K562 (cell line): ENCODE measurements around the gene RIOX2. TPM values are rescaled to one million over a fixed set of nuclear protein-coding genes. Genes with fewer than 3 reads are reported as not detected.

ENCODE experiments used
- ATAC-seq: fragments of 200-7000 bp; cut with Tn5 transposase; 3 replicates; pipeline ENCODE4 v1.9.1; 2020; ENCODE audit warnings: moderate library complexity
- BruUV-seq: library from RNA; stranded (reverse); fragments of 400-500 nt; replicated peaks from 2 replicates; lab custom pipeline; 2021; lab: Mats Ljungman, UMichigan
- CTCF ChIA-PET: fragments of 300-600 bp; formaldehyde crosslinking; extraction: SDS; loops from one replicate; lab custom pipeline; 2021; ENCODE audit warnings: low intra/inter-chr PET ratio; lab: Yijun Ruan, JAX
- POLR2A ChIA-PET: fragments of 300-600, 350-650 bp; sonication (Branson Sonifier 250); formaldehyde crosslinking; extraction: SDS; loops from one replicate; lab custom pipeline; 2021; ENCODE audit warnings: antibody characterized with exemption, inconsistent platforms; lab: Yijun Ruan, JAX
- DNase-seq, 4 experiments: peaks; one replicate each; pipeline versions ENCODE4 v3.0.0 to v3.0.0-alpha.2; 2011 to 2018; ENCODE audit warnings: low spot score in 3 of 4, mixed read lengths in 3 of 4; ENCODE audit errors: extremely low read depth in 1 of 4
- FAIRE-seq: peaks from 2 replicates; lab custom pipeline; 2011; peaks lifted over from hg19 to GRCh38; lab: Jason Lieb, UNC
- H2AFZ ChIP-seq: 2 replicates; pipeline ENCODE4 v1.6.0; 2011; ENCODE audit warnings: low read depth, low read length, control low read depth, inconsistent platforms
- H3K27ac ChIP-seq: fragments of 200-600 bp; 3 replicates; pipeline ENCODE4 v1.8.0; 2011; ENCODE audit warnings: low read depth, mild to moderate bottlenecking, control low read depth, inconsistent platforms, low read length, moderate library complexity, mixed read lengths; ENCODE audit errors: extremely low read depth
- H3K27me3 ChIP-seq, 2 experiments: fragments of 300-600 bp in 1 of 2; 2 replicates in 1 of 2; 3 replicates in 1 of 2; pipeline versions ENCODE4 v1.6.0 to v1.8.0; 2011; ENCODE audit warnings: inconsistent platforms in 2 of 2, low read length in 2 of 2, mild to moderate bottlenecking in 1 of 2, mixed read lengths in 1 of 2, moderate library complexity in 1 of 2; ENCODE audit not compliant: control insufficient read depth in 2 of 2, insufficient read depth in 2 of 2
- H3K36me3 ChIP-seq: fragments of 300-600 bp; 3 replicates; pipeline ENCODE4 v1.8.0; 2011; ENCODE audit warnings: mild to moderate bottlenecking, low read length, inconsistent platforms; ENCODE audit not compliant: control insufficient read depth, insufficient read depth
- H3K4me1 ChIP-seq, 2 experiments: fragments of 200-600 bp in 1 of 2; replicated peaks in 1 of 2; 2 replicates in 1 of 2; 3 replicates in 1 of 2; pipeline versions ENCODE4 v1.5.1 to v1.8.0; 2011; ENCODE audit warnings: inconsistent platforms in 2 of 2, low read length in 2 of 2, mild to moderate bottlenecking in 1 of 2, mixed read lengths in 1 of 2, moderate library complexity in 1 of 2; ENCODE audit not compliant: control insufficient read depth in 2 of 2, insufficient read depth in 2 of 2
- H3K4me2 ChIP-seq: 2 replicates; pipeline ENCODE4 v1.6.1; 2011; ENCODE audit warnings: low read length, control low read depth, inconsistent platforms, mixed read lengths; ENCODE audit not compliant: insufficient read depth
- H3K4me3 ChIP-seq: fragments of 200-600 bp; sonication (generic), shearing (Covaris generic); 2 replicates; pipeline ENCODE4 v1.5.1; 2016; ENCODE audit warnings: control low read depth, inconsistent platforms
- H3K79me2 ChIP-seq: fragments of 200-600 bp; 3 replicates; pipeline ENCODE4 v1.8.0; 2011; ENCODE audit warnings: low read length, inconsistent platforms; ENCODE audit not compliant: control insufficient read depth, insufficient read depth
- H3K9ac ChIP-seq, 2 experiments: 2 replicates each; pipeline versions ENCODE4 v1.6.0 to v1.6.1; 2011; ENCODE audit warnings: low read depth in 2 of 2, low read length in 2 of 2, control low read depth in 1 of 2, inconsistent platforms in 1 of 2, mild to moderate bottlenecking in 1 of 2, mixed read lengths in 1 of 2; ENCODE audit not compliant: insufficient read depth in 1 of 2
- H3K9me1 ChIP-seq: one replicate; pipeline ENCODE4 v1.6.0; 2011; ENCODE audit warnings: inconsistent platforms, mild to moderate bottlenecking, low read length, moderate library complexity; ENCODE audit not compliant: control insufficient read depth, insufficient read depth
- H3K9me3 ChIP-seq: replicated peaks from 2 replicates; pipeline ENCODE4 v1.5.1; 2011; ENCODE audit warnings: low read depth, low read length, inconsistent platforms; ENCODE audit not compliant: control insufficient read depth, insufficient read depth
- H4K20me1 ChIP-seq: replicated peaks from 2 replicates; pipeline ENCODE4 v1.6.1; 2011; ENCODE audit warnings: low read length, inconsistent platforms, mixed read lengths; ENCODE audit not compliant: control insufficient read depth, insufficient read depth
- CHD2 ChIP-seq: IDR thresholded peaks from 2 replicates; pipeline ENCODE4 v1.6.1; 2011; ENCODE audit warnings: low read depth, low read length
- EHMT2 ChIP-seq: fragments of 450-650 bp; IDR thresholded peaks from 2 replicates; pipeline ENCODE4 v1.6.1; 2018; ENCODE audit warnings: antibody characterized with exemption
- MED1 ChIP-seq: sonication (generic); formaldehyde crosslinking; IDR thresholded peaks from 2 replicates; pipeline ENCODE4 v1.8.1; 2023; ENCODE audit warnings: missing genetic modification reagents, borderline replicate concordance
- NCOA1 ChIP-seq: fragments of 450-650 bp; IDR thresholded peaks from 2 replicates; pipeline ENCODE4 v1.6.1; 2016; ENCODE audit warnings: low read depth
- NCOA6 ChIP-seq: fragments of 450-650 bp; IDR thresholded peaks from 2 replicates; pipeline ENCODE4 v1.6.1; 2017; ENCODE audit warnings: mild to moderate bottlenecking
- PURB ChIP-seq: sonication (generic); formaldehyde crosslinking; IDR thresholded peaks from 2 replicates; pipeline ENCODE4 v1.9.0; 2021; ENCODE audit warnings: low read depth, mild to moderate bottlenecking, missing genetic modification reagents
- SIRT6 ChIP-seq: IDR thresholded peaks from one replicate; pipeline ENCODE4 v1.6.1; 2012; ENCODE audit warnings: low read depth, mild to moderate bottlenecking, control low read depth, inconsistent platforms, low read length, moderate library complexity
- TOE1 ChIP-seq, 2 experiments: fragments of 450-650 bp in 1 of 2; sonication (generic) in 1 of 2; formaldehyde crosslinking in 1 of 2; IDR thresholded peaks; 2 replicates each; pipeline versions ENCODE4 v1.7.1 to v1.8.0; 2016 to 2022; ENCODE audit warnings: borderline replicate concordance in 2 of 2, mild to moderate bottlenecking in 2 of 2, antibody characterized with exemption in 1 of 2, inconsistent platforms in 1 of 2, low read depth in 1 of 2, missing genetic modification reagents in 1 of 2, moderate library complexity in 1 of 2
- ZNF76 ChIP-seq: fragments of 250-450 bp; sonication (Bioruptor Pico); IDR thresholded peaks from 2 replicates; pipeline ENCODE4 v1.4.0; 2020; ENCODE audit warnings: mild to moderate bottlenecking, moderate library complexity, borderline replicate concordance
- WGBS: fragments of 100-300 bp; shearing (Covaris generic); methylation state at CpG from one replicate; pipeline ENCODE4 v1.1.6; 2016; ENCODE audit warnings: low coverage, mixed read lengths; ENCODE audit not compliant: insufficient coverage; ENCODE audit errors: missing lambda C conversion rate; 5-methylcytosine and 5-hydroxymethylcytosine counted together
- in situ Hi-C: fragments of 300-500 bp; cut with MboI; formaldehyde crosslinking; loops from 4 replicates; pipeline ENCODE4 v1.15.0; 2018; ENCODE audit warnings: inconsistent platforms, mixed read lengths
- intact Hi-C: fragments of 100-400 bp; cut with micrococcal nuclease; formaldehyde crosslinking; loops from 2 replicates; pipeline ENCODE4 v1.14.2; 2022
- polyA plus RNA-seq, 8 experiments: library from polyadenylated mRNA; depleted of rRNA in 4 of 8; stranded (reverse) in 5 of 8; unstranded in 3 of 8; fragments of >200 nt; fragmentation: Nextera tagmentation in 2 of 8; fragmentation: Illumina TruSeq in 1 of 8; extraction: Ambion mirVana in 2 of 8; extraction: Trizol in 1 of 8; gene quantifications; 2 replicates each; pipeline versions ENCODE4 v1.2.1 to v1.2.3, GENCODE V29; 2011 to 2014; ENCODE audit warnings: inconsistent platforms in 1 of 8, missing spikeins in 1 of 8
- total RNA-seq, 7 experiments: library from RNA; depleted of rRNA in 6 of 7; stranded (reverse); fragments of >200 nt in 6 of 7; fragmentation: Illumina TruSeq in 2 of 7; extraction: Trizol in 2 of 7; gene quantifications; 2 replicates each; pipeline versions ENCODE4 v1.2.1 to v1.2.3, GENCODE V29; 2011 to 2021; ENCODE audit warnings: low replicate concordance in 1 of 7

Gene RIOX2
- total and polyA plus RNA-seq, 9 of the 15 experiments (the other 6 are each of a cell fraction or from before 2014, with no cell fraction given), result 22.2 to 56.0 (median 32.6) TPM

DNA sequence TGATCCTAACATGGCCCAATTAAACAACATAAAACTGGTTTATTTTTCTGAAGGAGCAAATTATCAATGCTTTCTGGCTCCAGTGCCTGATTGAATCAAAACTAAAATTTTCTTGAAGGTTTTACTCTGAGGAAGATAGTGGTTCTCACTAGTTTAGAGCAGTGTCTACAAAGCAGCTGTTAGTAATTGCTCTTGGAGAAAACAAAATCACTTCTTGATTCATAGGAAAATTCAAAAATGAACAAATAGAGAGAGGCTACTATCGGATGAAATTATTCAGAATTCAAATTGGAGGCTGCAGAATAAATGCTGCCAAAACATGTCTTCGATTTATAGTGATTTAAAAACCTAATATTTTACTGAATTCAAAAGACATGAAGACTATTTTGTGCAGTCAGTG is 15.1 kb upstream of the RIOX2 start:
- ChIA-PET CTCF (no interaction called here), POLR2A (interaction anchor here (0.6 kb wide), 1 partner anchor 20 kb away, joined by 3 read pairs; no protein-coding TSS in a partner anchor)
- Histone ChIP-seq H3K9me1 (no peaks in the 10 kb centered on the region), H3K4me2 (no peak overlapping the region), H3K79me2 (no peaks in the 10 kb centered on the region), H3K27ac (no peak overlapping the region), H3K9me3 (no peaks in the 10 kb centered on the region), H2AFZ (no peak overlapping the region), H3K36me3 (no peaks in the 10 kb centered on the region), H3K4me1 (no peaks in the 10 kb centered on the region), H4K20me1 (no peaks in the 10 kb centered on the region), H3K4me3 (no peak overlapping the region), H3K27me3 (no peaks in the 10 kb centered on the region), H3K9ac (no peak overlapping the region)
- in situ Hi-C loops, result no loop called here
- FAIRE-seq, result no peak
- intact Hi-C loops, result no loop called here
- 0% methylated on average over 2 of the region's 2 CpGs for WGBS
- no peak for DNase-seq
- no TSS peak for BruUV-seq
- no peak for ATAC-seq
- no peak for TF ChIP-seq SIRT6
- TF ChIP-seq NCOA6, result no peak
- TF ChIP-seq NCOA1, result no peak

DNA sequence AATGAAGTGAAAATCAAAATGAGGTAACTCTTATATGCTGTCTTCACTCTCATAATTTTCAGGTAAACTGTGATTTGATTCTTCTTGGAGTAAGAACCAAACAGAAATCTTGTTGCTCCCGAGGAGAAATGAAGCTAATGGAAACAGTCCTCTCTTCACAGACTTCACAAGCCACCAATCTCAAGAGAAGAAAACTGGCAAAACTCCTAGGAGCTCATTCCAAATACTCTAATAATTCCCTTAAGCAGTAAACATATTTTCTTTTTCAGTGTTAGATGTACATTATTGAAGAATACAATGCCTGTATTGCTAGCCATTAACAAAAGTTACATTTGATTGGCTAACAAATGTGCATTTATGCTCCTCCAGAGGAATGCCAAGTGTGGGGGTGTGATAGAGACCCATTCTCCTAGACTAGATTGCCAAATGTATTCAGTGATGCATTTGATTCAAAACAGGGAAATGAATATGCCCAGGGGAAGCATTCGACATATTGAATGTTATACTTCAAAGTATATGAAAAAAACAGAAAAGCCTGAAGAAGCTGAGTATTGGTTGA is 11.8 kb upstream of the RIOX2 start:
- Histone ChIP-seq H3K79me2 (no peaks in the 10 kb centered on the region), H3K27ac (no peak overlapping the region)
- TF ChIP-seq MED1 (CRISPR knock-in tag) (no peak), EHMT2 (no peak), PURB (CRISPR knock-in tag) (no peak), ZNF76 (CRISPR knock-in tag) (no peak), TOE1 (IDR thresholded peaks at IDR 0.05; ENCODE audit: borderline replicate concordance) (no peak), TOE1 (CRISPR knock-in tag; IDR thresholded peaks at IDR 0.05; ENCODE audit: borderline replicate concordance, low read depth) (no peak), CHD2 (no peak)
- TF ChIP-seq, all 486 proteins: peak for 0
- H3K9me3 ChIP-seq, result no peaks in the 10 kb centered on the region
- intact Hi-C loops (loop anchor here (5.0 kb wide), 1 partner anchor 33 kb away; no protein-coding TSS in a partner anchor), in situ Hi-C loops (no loop called here)
- no peaks in the 10 kb centered on the region for H3K9me1 ChIP-seq
- CTCF ChIA-PET, result no interaction called here
- no peak overlapping the region for H3K9ac ChIP-seq
- H3K4me1 ChIP-seq, result no peaks in the 10 kb centered on the region; a peak in 1 of 5 replicates
- FAIRE-seq (no peak), DNase-seq (no peak), ATAC-seq (no peak)
- 3% methylated on average over 2 of the region's 2 CpGs for WGBS
- POLR2A ChIA-PET, result no interaction called here
- H3K4me3 ChIP-seq, result no peak overlapping the region
- no TSS peak for BruUV-seq
- H3K4me2 ChIP-seq, result no peak overlapping the region
- H3K27me3 ChIP-seq, result no peaks in the 10 kb centered on the region
- no peak overlapping the region for H2AFZ ChIP-seq
- no peaks in the 10 kb centered on the region for H4K20me1 ChIP-seq
- H3K36me3 ChIP-seq, result no peaks in the 10 kb centered on the region
